Activated CD8-positive, alpha-beta T cell treated with anti-CD3 and anti-CD28 coated beads for 36 hours (primary cell): Measurements from ENCODE around the gene CXXC5. TPM values are rescaled to one million over a fixed set of nuclear protein-coding genes. Genes with fewer than 3 reads are reported as not detected.

Source experiments
- ATAC-seq: fragments of 200-7000 bp; cut with Tn5 transposase; one replicate; pipeline ENCODE4 v1.10.0; 2021; ENCODE audit warnings: mild to moderate bottlenecking, moderate library complexity
- CTCF ChIA-PET: fragments of 350-600 bp; sonication (Branson Sonifier 250); formaldehyde crosslinking; loops from one replicate; lab custom pipeline; 2021; ENCODE audit warnings: antibody characterized with exemption; lab: Charles Lee
- POLR2A ChIA-PET: fragments of 350-600 bp; sonication (Branson Sonifier 250); formaldehyde crosslinking; loops from one replicate; lab custom pipeline; 2021; ENCODE audit warnings: antibody characterized with exemption; lab: Charles Lee
- DNase-seq: peaks from one replicate; pipeline ENCODE4 v3.0.0-alpha.2; 2020
- H3K27ac Mint-ChIP-seq: one replicate; pipeline ENCODE4 v1.8.0; 2021; ENCODE audit warnings: mild to moderate bottlenecking, mixed read lengths
- H3K27me3 Mint-ChIP-seq: one replicate; pipeline ENCODE4 v1.8.0; 2021; ENCODE audit warnings: mixed read lengths
- H3K36me3 Mint-ChIP-seq: one replicate; pipeline ENCODE4 v1.8.0; 2021; ENCODE audit warnings: low read depth, mixed read lengths
- H3K4me1 Mint-ChIP-seq: one replicate; pipeline ENCODE4 v1.8.0; 2021; ENCODE audit warnings: low read depth, mixed read lengths
- H3K4me3 Mint-ChIP-seq: one replicate; pipeline ENCODE4 v1.8.0; 2021; ENCODE audit warnings: mild to moderate bottlenecking, moderate library complexity, mixed read lengths
- H3K9me3 Mint-ChIP-seq: one replicate; pipeline ENCODE4 v1.8.0; 2021; ENCODE audit warnings: mixed read lengths
- intact Hi-C: fragments of 100-400 bp; cut with micrococcal nuclease; formaldehyde crosslinking; loops from one replicate; pipeline ENCODE4 v1.10.0; 2022
- total RNA-seq, 2 experiments: library from RNA; stranded (reverse); gene quantifications; one replicate each; pipeline ENCODE4 v1.2.3, GENCODE V29; 2021
- TF ChIP-seq, protein P1 (sequence below): fragments of 200-600 bp; IDR thresholded peaks from one replicate; pipeline ENCODE4 v1.8.0; 2022; ENCODE audit warnings: antibody characterized with exemption, mild to moderate bottlenecking

Gene CXXC5
- total RNA-seq, 2 experiments from 2014 or later, result 3.5 to 4.3 TPM

DNA sequence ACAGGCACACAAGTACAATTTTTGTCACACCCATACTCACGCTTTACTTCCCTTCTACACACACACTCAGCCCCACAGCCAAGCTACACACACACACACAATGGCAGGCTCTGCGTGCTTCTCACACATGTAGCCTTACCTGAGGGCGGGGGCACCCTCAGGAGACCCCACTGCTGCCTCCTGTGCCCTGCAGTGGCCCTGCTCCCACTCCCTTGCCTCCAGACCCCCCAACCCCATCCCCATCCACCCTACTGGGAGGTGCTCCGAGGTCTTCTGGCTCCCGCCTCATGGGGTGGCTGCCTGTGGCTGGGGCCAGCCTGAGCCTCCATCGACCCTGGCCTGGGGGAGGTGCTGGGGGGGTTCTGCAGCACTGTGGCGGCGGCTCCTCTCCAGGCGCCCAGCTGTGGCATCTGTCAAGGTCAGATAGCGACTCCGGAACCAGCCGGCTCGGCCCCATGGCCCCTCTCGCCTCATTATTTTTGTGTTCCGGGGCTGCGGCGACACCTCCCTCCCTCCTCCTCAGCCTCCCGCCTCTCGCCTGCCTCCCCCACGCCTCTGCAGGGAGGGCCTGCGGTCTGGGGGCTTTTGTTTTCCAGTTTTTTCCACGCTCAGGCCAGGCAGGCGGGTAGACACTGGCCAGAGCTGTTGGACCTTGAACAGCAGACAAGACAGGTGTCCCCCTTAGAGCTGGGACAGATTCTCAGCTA lies 21.7 kb downstream of the CXXC5 start:
- no peaks in the 10 kb centered on the region for H3K9me3 Mint-ChIP-seq
- no peaks in the 10 kb centered on the region for H3K27me3 Mint-ChIP-seq
- ATAC-seq (peak; percentile 35), DNase-seq (peak; percentile 63)
- intact Hi-C loops, result loop anchor here (5.0 kb wide), 1 partner anchor 38 kb away; no protein-coding TSS in a partner anchor
- peaks cover 48% of the 10 kb centered on the region for H3K4me1 Mint-ChIP-seq
- peak overlapping the region; percentile 79 for H3K27ac Mint-ChIP-seq
- ChIA-PET POLR2A (interaction anchor here (0.6 to 2.9 kb wide), 14 partner anchors 10 to 1650 kb away, joined by 3 to 13 read pairs (median 4); partner anchors contain the start of genes CXXC5 and TAF7), CTCF (interaction anchor here (0.8 to 5.5 kb wide), 16 partner anchors 11 to 247 kb away, joined by 3 to 65 read pairs (median 4); no protein-coding TSS in a partner anchor)
- TF ChIP-seq, protein P1, sequence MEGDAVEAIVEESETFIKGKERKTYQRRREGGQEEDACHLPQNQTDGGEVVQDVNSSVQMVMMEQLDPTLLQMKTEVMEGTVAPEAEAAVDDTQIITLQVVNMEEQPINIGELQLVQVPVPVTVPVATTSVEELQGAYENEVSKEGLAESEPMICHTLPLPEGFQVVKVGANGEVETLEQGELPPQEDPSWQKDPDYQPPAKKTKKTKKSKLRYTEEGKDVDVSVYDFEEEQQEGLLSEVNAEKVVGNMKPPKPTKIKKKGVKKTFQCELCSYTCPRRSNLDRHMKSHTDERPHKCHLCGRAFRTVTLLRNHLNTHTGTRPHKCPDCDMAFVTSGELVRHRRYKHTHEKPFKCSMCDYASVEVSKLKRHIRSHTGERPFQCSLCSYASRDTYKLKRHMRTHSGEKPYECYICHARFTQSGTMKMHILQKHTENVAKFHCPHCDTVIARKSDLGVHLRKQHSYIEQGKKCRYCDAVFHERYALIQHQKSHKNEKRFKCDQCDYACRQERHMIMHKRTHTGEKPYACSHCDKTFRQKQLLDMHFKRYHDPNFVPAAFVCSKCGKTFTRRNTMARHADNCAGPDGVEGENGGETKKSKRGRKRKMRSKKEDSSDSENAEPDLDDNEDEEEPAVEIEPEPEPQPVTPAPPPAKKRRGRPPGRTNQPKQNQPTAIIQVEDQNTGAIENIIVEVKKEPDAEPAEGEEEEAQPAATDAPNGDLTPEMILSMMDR, result no peak
- H3K36me3 Mint-ChIP-seq, result no peaks in the 10 kb centered on the region
- peak overlapping the region; percentile 79 for H3K4me3 Mint-ChIP-seq

- TF ChIP-seq, protein P1, result peak; percentile 50
- Mint-ChIP-seq H3K27ac (peak overlapping the region; percentile 79), H3K4me1 (peaks cover 48% of the 10 kb centered on the region), H3K36me3 (no peaks in the 10 kb centered on the region), H3K9me3 (no peaks in the 10 kb centered on the region), H3K27me3 (no peaks in the 10 kb centered on the region), H3K4me3 (peak overlapping the region; percentile 79)
- peak; percentile 77 for DNase-seq
- intact Hi-C loops, result loop anchor here (5.0 kb wide), 1 partner anchor 38 kb away; no protein-coding TSS in a partner anchor
- ChIA-PET CTCF (interaction anchor here (0.8 to 5.5 kb wide), 15 partner anchors 17 to 248 kb away, joined by 3 to 65 read pairs (median 5); no protein-coding TSS in a partner anchor), POLR2A (interaction anchor here (0.7 to 2.9 kb wide), 13 partner anchors 9 to 72 kb away, joined by 3 to 13 read pairs (median 4); partner anchors contain the start of gene CXXC5)
- ATAC-seq, result peak; percentile 50
These were observed 22.4 kb downstream of the CXXC5 start for GRCh38 chr5:139670369-139671095.

DNA sequence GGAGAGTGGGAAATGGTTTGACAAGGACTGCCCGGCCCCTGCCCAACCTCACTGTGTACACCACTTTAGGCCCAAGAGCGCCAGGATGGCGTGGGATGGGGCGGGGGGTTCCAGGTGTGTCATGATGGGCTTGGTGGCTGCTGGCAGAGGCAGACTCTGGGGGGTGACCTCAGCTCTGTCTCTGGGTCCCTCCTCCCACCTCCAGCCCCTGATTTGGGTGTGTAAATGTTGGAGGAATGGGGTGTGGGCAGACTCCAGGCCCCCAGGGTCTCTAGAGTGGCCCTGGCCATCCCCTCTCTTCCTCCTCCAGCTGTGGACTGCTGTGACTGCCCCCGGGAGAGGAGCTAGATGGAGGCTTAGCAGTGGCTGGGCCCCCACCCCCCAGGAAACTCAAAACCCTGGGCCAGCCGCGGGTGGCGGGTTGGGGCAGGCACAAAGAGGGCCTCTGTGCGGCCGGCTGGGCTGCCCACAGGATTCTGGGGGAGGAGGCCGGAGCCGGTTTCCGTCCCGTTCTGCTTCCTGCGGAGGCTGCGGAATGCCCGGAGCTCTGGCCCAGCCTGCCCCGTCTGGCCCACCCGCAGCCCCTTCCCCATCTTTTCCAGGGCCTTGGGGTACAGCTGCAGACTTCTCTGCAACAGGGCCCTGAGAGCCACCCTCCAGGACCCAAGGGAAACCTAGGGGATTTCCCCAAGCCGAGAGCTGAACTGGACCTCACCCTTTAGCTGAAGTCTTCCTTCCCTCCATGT lies 23.1 kb downstream of the CXXC5 start:
- ATAC-seq (no peak), DNase-seq (no peak)
- TF ChIP-seq, protein P1, result no peak
- peak overlapping the region; percentile 79 for H3K27ac Mint-ChIP-seq
- intact Hi-C loops, result loop anchor here (5.0 kb wide), 1 partner anchor 39 kb away; no protein-coding TSS in a partner anchor
- ChIA-PET CTCF (interaction anchor here (0.8 to 5.5 kb wide), 9 partner anchors 13 to 116 kb away, joined by 3 to 65 read pairs (median 5); no protein-coding TSS in a partner anchor), POLR2A (interaction anchor here (1.3 to 1.8 kb wide), 5 partner anchors 13 to 73 kb away, joined by 3 to 5 read pairs (median 4); partner anchors contain the start of gene CXXC5)
- peaks cover 47% of the 10 kb centered on the region for H3K4me1 Mint-ChIP-seq
- H3K36me3 Mint-ChIP-seq, result no peaks in the 10 kb centered on the region
- no peaks in the 10 kb centered on the region for H3K27me3 Mint-ChIP-seq
- H3K4me3 Mint-ChIP-seq, result no peak overlapping the region
- no peaks in the 10 kb centered on the region for H3K9me3 Mint-ChIP-seq

GRCh38 chr5:139675213-139675612 lies 27.1 kb downstream of the CXXC5 start:
- no peak for DNase-seq
- TF ChIP-seq, protein P1, result no peak
- no peak for ATAC-seq
- CTCF ChIA-PET, result interaction anchor here (0.7 to 1.6 kb wide), 5 partner anchors 10 to 100 kb away, joined by 3 to 5 read pairs (median 4); partner anchors contain the start of gene CXXC5
- POLR2A ChIA-PET, result interaction anchor here (1.1 kb wide), 1 partner anchor 10 kb away, joined by 3 read pairs; no protein-coding TSS in a partner anchor
- Mint-ChIP-seq H3K4me3 (no peak overlapping the region), H3K27ac (no peak overlapping the region), H3K9me3 (no peaks in the 10 kb centered on the region), H3K4me1 (peaks cover 15% of the 10 kb centered on the region), H3K36me3 (no peaks in the 10 kb centered on the region), H3K27me3 (no peaks in the 10 kb centered on the region)
- intact Hi-C loops, result no loop called here
